CD4-positive, alpha-beta T cell treated with Interleukin-10 for 1 hour (primary cell): ENCODE measurements around the gene CFAP99.

Source experiments
- DNase-seq: peaks from one replicate; pipeline ENCODE4 v3.0.0-alpha.2; 2020

The CFAP99 gene

GRCh38 chr4:2478229-2478628 lies 59.5 kb downstream of the CFAP99 start:
- DNase-seq = no peak

- DNase-seq = no peak
These were observed 61.9 kb downstream of the CFAP99 start for GRCh38 chr4:2480649-2481048.

- no peak for DNase-seq
These were observed 63.4 kb downstream of the CFAP99 start for GRCh38 chr4:2482192-2482591.

- no peak for DNase-seq
These were observed 63.9 kb downstream of the CFAP99 start for GRCh38 chr4:2482693-2483092.

- no peak for DNase-seq
These were observed 64.5 kb downstream of the CFAP99 start for GRCh38 chr4:2483237-2483636.

- DNase-seq = no peak
These were observed 65.4 kb downstream of the CFAP99 start for GRCh38 chr4:2484185-2484584.

GRCh38 chr4:2484993-2485392 lies 66.2 kb downstream of the CFAP99 start:
- DNase-seq = peak; percentile 68

- no peak for DNase-seq
These were observed 67.2 kb downstream of the CFAP99 start for GRCh38 chr4:2485956-2486355.

GRCh38 chr4:2486981-2487380 lies 68.2 kb downstream of the CFAP99 start:
- no peak for DNase-seq

- DNase-seq = no peak
These were observed 68.9 kb downstream of the CFAP99 start for GRCh38 chr4:2487632-2488031.

- no peak for DNase-seq
These were observed 70.5 kb downstream of the CFAP99 start for GRCh38 chr4:2489081-2489805.

GRCh38 chr4:2489841-2490552 lies 71.2 kb downstream of the CFAP99 start:
- no peak for DNase-seq

- no peak for DNase-seq
These were observed 74.2 kb downstream of the CFAP99 start for GRCh38 chr4:2492970-2493369.

GRCh38 chr4:2494992-2495391 lies 76.2 kb downstream of the CFAP99 start:
- DNase-seq = no peak

GRCh38 chr4:2497324-2497723 lies 78.6 kb downstream of the CFAP99 start:
- no peak for DNase-seq

GRCh38 chr4:2497931-2498330 lies 79.2 kb downstream of the CFAP99 start:
- DNase-seq = peak; percentile 12

- no peak for DNase-seq
These were observed 81.8 kb downstream of the CFAP99 start for GRCh38 chr4:2500547-2500946.

- no peak for DNase-seq
These were observed 82.4 kb downstream of the CFAP99 start for GRCh38 chr4:2501034-2501594.

GRCh38 chr4:2503809-2504208 lies 85.1 kb downstream of the CFAP99 start:
- DNase-seq = no peak

- no peak for DNase-seq
These were observed 88.5 kb downstream of the CFAP99 start for GRCh38 chr4:2507259-2507658.

GRCh38 chr4:2507855-2508254 lies 89.1 kb downstream of the CFAP99 start:
- no peak for DNase-seq

GRCh38 chr4:2510351-2511259 lies 91.8 kb downstream of the CFAP99 start:
- DNase-seq = no peak

GRCh38 chr4:2511645-2512131 lies 92.9 kb downstream of the CFAP99 start:
- peak; percentile 16 for DNase-seq
